ENCODE results near the gene ENOX1.

ENOX1 gene

GRCh38 chr13:43815204-43815603 lies 28.4 kb upstream of the ENOX1 start:
- TF ChIP-seq, protein P1, sequence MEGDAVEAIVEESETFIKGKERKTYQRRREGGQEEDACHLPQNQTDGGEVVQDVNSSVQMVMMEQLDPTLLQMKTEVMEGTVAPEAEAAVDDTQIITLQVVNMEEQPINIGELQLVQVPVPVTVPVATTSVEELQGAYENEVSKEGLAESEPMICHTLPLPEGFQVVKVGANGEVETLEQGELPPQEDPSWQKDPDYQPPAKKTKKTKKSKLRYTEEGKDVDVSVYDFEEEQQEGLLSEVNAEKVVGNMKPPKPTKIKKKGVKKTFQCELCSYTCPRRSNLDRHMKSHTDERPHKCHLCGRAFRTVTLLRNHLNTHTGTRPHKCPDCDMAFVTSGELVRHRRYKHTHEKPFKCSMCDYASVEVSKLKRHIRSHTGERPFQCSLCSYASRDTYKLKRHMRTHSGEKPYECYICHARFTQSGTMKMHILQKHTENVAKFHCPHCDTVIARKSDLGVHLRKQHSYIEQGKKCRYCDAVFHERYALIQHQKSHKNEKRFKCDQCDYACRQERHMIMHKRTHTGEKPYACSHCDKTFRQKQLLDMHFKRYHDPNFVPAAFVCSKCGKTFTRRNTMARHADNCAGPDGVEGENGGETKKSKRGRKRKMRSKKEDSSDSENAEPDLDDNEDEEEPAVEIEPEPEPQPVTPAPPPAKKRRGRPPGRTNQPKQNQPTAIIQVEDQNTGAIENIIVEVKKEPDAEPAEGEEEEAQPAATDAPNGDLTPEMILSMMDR (IDR thresholded peaks at IDR 0.05; ENCODE audit: extremely low read depth, insufficient read depth, missing control alignments) = no peak
- in situ Hi-C loops (cut with MboI; ENCODE audit: low pct_unique_long_range_greater_than_20kb, low sequenced_read_pairs, unreplicated experiment) = loop anchor here (25.0 kb wide), 1 partner anchor 728 kb away; no protein-coding TSS in a partner anchor
- DNase-seq (ENCODE audit: low spot score) = no peak

DNA sequence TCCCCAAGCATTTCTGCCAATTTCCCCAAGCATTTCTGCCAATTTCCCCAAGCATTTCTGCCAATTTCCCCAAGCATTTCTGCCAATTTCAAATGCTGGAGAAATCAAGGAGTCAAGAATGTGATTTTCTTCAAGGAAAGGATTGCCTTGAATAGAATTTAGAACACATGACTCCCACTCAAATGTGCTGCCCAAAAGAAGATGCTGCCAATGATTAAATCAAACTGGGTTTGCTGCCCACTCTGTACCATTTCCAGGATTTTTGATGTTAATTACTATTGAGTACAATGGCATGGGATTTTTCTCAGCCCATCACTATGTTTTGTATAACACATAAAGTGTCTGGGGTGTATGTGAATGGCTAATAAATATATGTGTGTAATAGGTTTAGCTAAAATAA lies 21.9 kb upstream of the ENOX1 start:
- no peak for DNase-seq (ENCODE audit: low spot score)
- TF ChIP-seq, protein P1 (IDR thresholded peaks at IDR 0.05; ENCODE audit: extremely low read depth, insufficient read depth, missing control alignments) = no peak
- in situ Hi-C loops (cut with MboI; ENCODE audit: low pct_unique_long_range_greater_than_20kb, low sequenced_read_pairs, unreplicated experiment) = loop anchor here (25.0 kb wide), 1 partner anchor 721 kb away; no protein-coding TSS in a partner anchor

GRCh38 chr13:43805681-43806128 lies 18.9 kb upstream of the ENOX1 start:
- in situ Hi-C loops (cut with MboI; ENCODE audit: low pct_unique_long_range_greater_than_20kb, low sequenced_read_pairs, unreplicated experiment) = loop anchor here (25.0 kb wide), 1 partner anchor 718 kb away; no protein-coding TSS in a partner anchor

DNA sequence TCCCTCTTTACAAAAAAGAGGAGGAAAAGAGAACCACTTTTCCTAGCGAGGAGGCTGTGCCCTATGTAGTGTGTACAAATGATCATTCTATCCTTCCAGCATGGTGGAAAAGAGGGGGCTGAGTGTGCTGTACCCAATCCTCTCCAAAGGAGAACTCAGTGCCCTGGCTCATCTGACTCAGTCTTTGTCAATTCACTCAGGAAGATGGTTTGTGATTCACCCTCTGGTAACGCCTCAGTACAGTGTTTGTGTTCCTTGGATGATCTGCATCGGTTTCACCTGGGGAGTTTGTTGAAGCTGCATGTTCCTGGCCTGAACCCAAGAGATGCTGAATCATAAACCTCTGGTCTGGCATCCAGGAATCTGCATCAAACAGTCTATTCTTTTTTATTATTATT lies 18.3 kb upstream of the ENOX1 start:
- TF ChIP-seq, protein P1 (IDR thresholded peaks at IDR 0.05; ENCODE audit: extremely low read depth, insufficient read depth, missing control alignments) = no peak
- DNase-seq (ENCODE audit: low spot score) = no peak
- in situ Hi-C loops (cut with MboI; ENCODE audit: low pct_unique_long_range_greater_than_20kb, low sequenced_read_pairs, unreplicated experiment) = loop anchor here (25.0 kb wide), 1 partner anchor 718 kb away; no protein-coding TSS in a partner anchor

More at GRCh38 chr13:43805681-43806128, 18.9 kb upstream of the ENOX1 start:
- TF ChIP-seq, protein P1 (IDR thresholded peaks at IDR 0.05; ENCODE audit: extremely low read depth, insufficient read depth, missing control alignments) = no peak
- DNase-seq (ENCODE audit: low spot score) = no peak

GRCh38 chr13:43804461-43805070 lies 17.8 kb upstream of the ENOX1 start:
- TF ChIP-seq, protein P1 (IDR thresholded peaks at IDR 0.05; ENCODE audit: extremely low read depth, insufficient read depth, missing control alignments) = peak; percentile 47
- peak; percentile 45 for DNase-seq (ENCODE audit: low spot score)
- in situ Hi-C loops (cut with MboI; ENCODE audit: low pct_unique_long_range_greater_than_20kb, low sequenced_read_pairs, unreplicated experiment) = loop anchor here (25.0 kb wide), 1 partner anchor 717 kb away; no protein-coding TSS in a partner anchor

DNA sequence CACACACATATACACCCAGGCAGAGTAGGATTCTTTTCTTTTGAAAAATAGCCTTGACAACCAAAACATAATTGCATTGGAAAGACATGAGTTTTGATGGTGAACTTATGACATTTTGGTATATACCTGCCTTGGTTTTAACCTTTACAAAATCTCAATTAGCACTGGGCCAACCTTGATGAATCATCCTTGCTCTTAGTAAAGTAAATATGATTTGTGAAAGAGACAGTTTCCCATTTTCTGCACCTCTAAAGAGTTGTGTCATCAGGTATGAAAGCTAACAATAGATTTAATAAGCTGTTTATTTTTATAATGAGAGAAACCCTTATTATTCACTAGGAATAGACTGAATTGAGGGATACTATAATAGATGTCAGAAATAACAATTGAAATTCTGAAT lies 15.7 kb upstream of the ENOX1 start:
- in situ Hi-C loops (cut with MboI; ENCODE audit: low pct_unique_long_range_greater_than_20kb, low sequenced_read_pairs, unreplicated experiment) = loop anchor here (25.0 kb wide), 1 partner anchor 715 kb away; no protein-coding TSS in a partner anchor
- no peak for DNase-seq (ENCODE audit: low spot score)
- TF ChIP-seq, protein P1 (IDR thresholded peaks at IDR 0.05; ENCODE audit: extremely low read depth, insufficient read depth, missing control alignments) = no peak
